Liver (tissue), 3 donors: ENCODE data around the gene IL20.

Source experiments
- EGR1 ChIP-seq, 2 donors: IDR thresholded peaks; 2 replicates each; pipeline ENCODE4 v1.6.1; 2016 to 2018; ENCODE audit warnings: antibody characterized with exemption in 2 of 2, low read depth in 2 of 2
- JUND ChIP-seq, 2 donors: IDR thresholded peaks; 2 replicates each; pipeline ENCODE4 v1.6.1; 2016; ENCODE audit warnings: antibody characterized with exemption in 2 of 2
- TAF1 ChIP-seq: conservative IDR thresholded peaks from 2 replicates; pipeline ENCODE4 v1.6.1; 2016; ENCODE audit warnings: antibody characterized with exemption, mild to moderate bottlenecking
- YY1 ChIP-seq: IDR thresholded peaks from 2 replicates; pipeline ENCODE4 v1.6.1; 2016; ENCODE audit warnings: antibody characterized with exemption, mild to moderate bottlenecking
- TF ChIP-seq, protein P1 (sequence below): fragments of 150-350 bp; IDR thresholded peaks from 2 replicates; pipeline ENCODE4 v1.5.1; 2017; ENCODE audit warnings: improper control_type of control experiment, low read depth, low read length; ENCODE audit not compliant: missing input control
- TF ChIP-seq, protein P2 (sequence below): IDR thresholded peaks from 2 replicates; pipeline ENCODE4 v1.6.1; 2016; ENCODE audit warnings: antibody characterized with exemption
- TF ChIP-seq, protein P3 (sequence below): IDR thresholded peaks from 2 replicates; pipeline ENCODE4 v1.6.1; 2016; ENCODE audit warnings: antibody characterized with exemption
- TF ChIP-seq, protein P4 (sequence below): IDR thresholded peaks from 2 replicates; pipeline ENCODE4 v1.6.1; 2016; ENCODE audit warnings: antibody characterized with exemption, mild to moderate bottlenecking
- TF ChIP-seq, protein P5 (sequence below): IDR thresholded peaks from 2 replicates; pipeline ENCODE4 v1.6.1; 2016; ENCODE audit warnings: antibody characterized with exemption
- donor health status: healthy.
- donor health status: healthy.

DNA sequence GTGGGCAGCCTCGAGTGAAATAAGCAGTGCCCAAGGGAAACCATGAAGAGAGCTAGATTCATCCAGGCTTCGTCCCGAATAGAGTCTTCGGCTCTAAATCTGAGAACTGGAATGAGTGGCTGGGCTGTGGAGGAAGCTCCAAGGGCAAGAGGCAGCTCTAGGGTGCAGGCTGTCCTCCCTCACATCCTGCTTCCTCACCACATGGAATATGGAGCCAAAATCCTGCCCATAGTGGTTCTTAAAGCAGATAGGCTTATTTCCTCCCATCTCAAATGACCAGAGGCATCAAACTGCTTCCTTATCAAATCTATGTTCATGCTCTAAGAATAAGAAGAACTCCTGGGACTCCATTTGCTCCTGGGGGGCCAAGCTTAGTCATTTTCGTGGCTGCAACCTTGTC is 34.3 kb downstream of the IL20 start:
- no peak for TF ChIP-seq JUND (IDR thresholded peaks at IDR 0.05)
- TF ChIP-seq, protein P1, sequence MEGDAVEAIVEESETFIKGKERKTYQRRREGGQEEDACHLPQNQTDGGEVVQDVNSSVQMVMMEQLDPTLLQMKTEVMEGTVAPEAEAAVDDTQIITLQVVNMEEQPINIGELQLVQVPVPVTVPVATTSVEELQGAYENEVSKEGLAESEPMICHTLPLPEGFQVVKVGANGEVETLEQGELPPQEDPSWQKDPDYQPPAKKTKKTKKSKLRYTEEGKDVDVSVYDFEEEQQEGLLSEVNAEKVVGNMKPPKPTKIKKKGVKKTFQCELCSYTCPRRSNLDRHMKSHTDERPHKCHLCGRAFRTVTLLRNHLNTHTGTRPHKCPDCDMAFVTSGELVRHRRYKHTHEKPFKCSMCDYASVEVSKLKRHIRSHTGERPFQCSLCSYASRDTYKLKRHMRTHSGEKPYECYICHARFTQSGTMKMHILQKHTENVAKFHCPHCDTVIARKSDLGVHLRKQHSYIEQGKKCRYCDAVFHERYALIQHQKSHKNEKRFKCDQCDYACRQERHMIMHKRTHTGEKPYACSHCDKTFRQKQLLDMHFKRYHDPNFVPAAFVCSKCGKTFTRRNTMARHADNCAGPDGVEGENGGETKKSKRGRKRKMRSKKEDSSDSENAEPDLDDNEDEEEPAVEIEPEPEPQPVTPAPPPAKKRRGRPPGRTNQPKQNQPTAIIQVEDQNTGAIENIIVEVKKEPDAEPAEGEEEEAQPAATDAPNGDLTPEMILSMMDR = no peak
- TF ChIP-seq, protein P2, sequence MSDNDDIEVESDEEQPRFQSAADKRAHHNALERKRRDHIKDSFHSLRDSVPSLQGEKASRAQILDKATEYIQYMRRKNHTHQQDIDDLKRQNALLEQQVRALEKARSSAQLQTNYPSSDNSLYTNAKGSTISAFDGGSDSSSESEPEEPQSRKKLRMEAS = no peak
- TF ChIP-seq, protein P3, sequence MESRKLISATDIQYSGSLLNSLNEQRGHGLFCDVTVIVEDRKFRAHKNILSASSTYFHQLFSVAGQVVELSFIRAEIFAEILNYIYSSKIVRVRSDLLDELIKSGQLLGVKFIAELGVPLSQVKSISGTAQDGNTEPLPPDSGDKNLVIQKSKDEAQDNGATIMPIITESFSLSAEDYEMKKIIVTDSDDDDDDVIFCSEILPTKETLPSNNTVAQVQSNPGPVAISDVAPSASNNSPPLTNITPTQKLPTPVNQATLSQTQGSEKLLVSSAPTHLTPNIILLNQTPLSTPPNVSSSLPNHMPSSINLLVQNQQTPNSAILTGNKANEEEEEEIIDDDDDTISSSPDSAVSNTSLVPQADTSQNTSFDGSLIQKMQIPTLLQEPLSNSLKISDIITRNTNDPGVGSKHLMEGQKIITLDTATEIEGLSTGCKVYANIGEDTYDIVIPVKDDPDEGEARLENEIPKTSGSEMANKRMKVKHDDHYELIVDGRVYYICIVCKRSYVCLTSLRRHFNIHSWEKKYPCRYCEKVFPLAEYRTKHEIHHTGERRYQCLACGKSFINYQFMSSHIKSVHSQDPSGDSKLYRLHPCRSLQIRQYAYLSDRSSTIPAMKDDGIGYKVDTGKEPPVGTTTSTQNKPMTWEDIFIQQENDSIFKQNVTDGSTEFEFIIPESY = no peak
- TF ChIP-seq TAF1 = no peak
- TF ChIP-seq YY1 = no peak
- TF ChIP-seq, protein P4, sequence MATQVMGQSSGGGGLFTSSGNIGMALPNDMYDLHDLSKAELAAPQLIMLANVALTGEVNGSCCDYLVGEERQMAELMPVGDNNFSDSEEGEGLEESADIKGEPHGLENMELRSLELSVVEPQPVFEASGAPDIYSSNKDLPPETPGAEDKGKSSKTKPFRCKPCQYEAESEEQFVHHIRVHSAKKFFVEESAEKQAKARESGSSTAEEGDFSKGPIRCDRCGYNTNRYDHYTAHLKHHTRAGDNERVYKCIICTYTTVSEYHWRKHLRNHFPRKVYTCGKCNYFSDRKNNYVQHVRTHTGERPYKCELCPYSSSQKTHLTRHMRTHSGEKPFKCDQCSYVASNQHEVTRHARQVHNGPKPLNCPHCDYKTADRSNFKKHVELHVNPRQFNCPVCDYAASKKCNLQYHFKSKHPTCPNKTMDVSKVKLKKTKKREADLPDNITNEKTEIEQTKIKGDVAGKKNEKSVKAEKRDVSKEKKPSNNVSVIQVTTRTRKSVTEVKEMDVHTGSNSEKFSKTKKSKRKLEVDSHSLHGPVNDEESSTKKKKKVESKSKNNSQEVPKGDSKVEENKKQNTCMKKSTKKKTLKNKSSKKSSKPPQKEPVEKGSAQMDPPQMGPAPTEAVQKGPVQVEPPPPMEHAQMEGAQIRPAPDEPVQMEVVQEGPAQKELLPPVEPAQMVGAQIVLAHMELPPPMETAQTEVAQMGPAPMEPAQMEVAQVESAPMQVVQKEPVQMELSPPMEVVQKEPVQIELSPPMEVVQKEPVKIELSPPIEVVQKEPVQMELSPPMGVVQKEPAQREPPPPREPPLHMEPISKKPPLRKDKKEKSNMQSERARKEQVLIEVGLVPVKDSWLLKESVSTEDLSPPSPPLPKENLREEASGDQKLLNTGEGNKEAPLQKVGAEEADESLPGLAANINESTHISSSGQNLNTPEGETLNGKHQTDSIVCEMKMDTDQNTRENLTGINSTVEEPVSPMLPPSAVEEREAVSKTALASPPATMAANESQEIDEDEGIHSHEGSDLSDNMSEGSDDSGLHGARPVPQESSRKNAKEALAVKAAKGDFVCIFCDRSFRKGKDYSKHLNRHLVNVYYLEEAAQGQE = no peak
- TF ChIP-seq EGR1 (IDR thresholded peaks at IDR 0.05; ENCODE audit: low read depth in 2 of 2) = no peak
- TF ChIP-seq, protein P5, sequence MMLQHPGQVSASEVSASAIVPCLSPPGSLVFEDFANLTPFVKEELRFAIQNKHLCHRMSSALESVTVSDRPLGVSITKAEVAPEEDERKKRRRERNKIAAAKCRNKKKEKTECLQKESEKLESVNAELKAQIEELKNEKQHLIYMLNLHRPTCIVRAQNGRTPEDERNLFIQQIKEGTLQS = no peak
